Left kidney (tissue), 2 donors: ENCODE results near the gene HAUS8. TPM values are rescaled to one million over a fixed set of nuclear protein-coding genes. Genes with fewer than 3 reads are reported as not detected.
"Not testable (repeated sequence)": the region's sequence is repeated elsewhere in the genome, so short reads cannot be mapped to it uniquely, and the experiment has no call there.

Source experiments
- DNase-seq: peaks from one replicate; pipeline ENCODE4 v3.0.0-alpha.2; 2013
- polyA plus RNA-seq: library from polyadenylated mRNA; unstranded; fragments of 120-200 nt; gene quantifications from one replicate; pipeline ENCODE4 v1.2.1, GENCODE V29; 2013; ENCODE audit not compliant: insufficient read length

The HAUS8 gene
- polyA plus RNA-seq, 1 donor: 18.3 TPM

GRCh38 chr19:17103177-17103576, 27.9 kb upstream of the HAUS8 start:
- DNase-seq: no peak

- no peak for DNase-seq
Measured at GRCh38 chr19:17101686-17102628, 26.7 kb upstream of the HAUS8 start.

- DNase-seq: no peak
Measured at GRCh38 chr19:17098326-17098725, 23.1 kb upstream of the HAUS8 start.

- DNase-seq: no peak
Measured at GRCh38 chr19:17097593-17098126, 22.4 kb upstream of the HAUS8 start.

- DNase-seq: no peak
Measured at GRCh38 chr19:17095141-17095919, 20.1 kb upstream of the HAUS8 start.

GRCh38 chr19:17094694-17095093, 19.4 kb upstream of the HAUS8 start:
- DNase-seq: not testable (repeated sequence)

GRCh38 chr19:17092696-17093095, 17.4 kb upstream of the HAUS8 start:
- DNase-seq: no peak

- no peak for DNase-seq
Measured at GRCh38 chr19:17091758-17092333, 16.6 kb upstream of the HAUS8 start.

- no peak for DNase-seq
Measured at GRCh38 chr19:17090583-17090982, 15.3 kb upstream of the HAUS8 start.

- no peak for DNase-seq
Measured at GRCh38 chr19:17088552-17088951, 13.3 kb upstream of the HAUS8 start.

GRCh38 chr19:17086834-17087233, 11.6 kb upstream of the HAUS8 start:
- no peak for DNase-seq

GRCh38 chr19:17086120-17086519, 10.9 kb upstream of the HAUS8 start:
- DNase-seq: no peak

GRCh38 chr19:17081672-17082630, 6.7 kb upstream of the HAUS8 start:
- DNase-seq: no peak

GRCh38 chr19:17080440-17080801, 5.2 kb upstream of the HAUS8 start:
- DNase-seq: no peak

- peak; percentile 42 for DNase-seq
Measured at GRCh38 chr19:17079710-17080439, 4.6 kb upstream of the HAUS8 start.

GRCh38 chr19:17078920-17079709, 3.9 kb upstream of the HAUS8 start:
- no peak for DNase-seq

GRCh38 chr19:17078036-17078919, 3.0 kb upstream of the HAUS8 start:
- no peak for DNase-seq

GRCh38 chr19:17077447-17078028, 2.3 kb upstream of the HAUS8 start:
- no peak for DNase-seq
